ENCODE data around the gene COA7. TPM values are rescaled to one million over a fixed set of nuclear protein-coding genes. Genes with fewer than 3 reads are reported as not detected.

COA7 gene
- total and polyA plus RNA-seq, 10 of the 15 experiments (the other 5 are each of a cell fraction or from before 2014, with no cell fraction given): 7.5 to 20.2 (median 15.4) TPM

DNA sequence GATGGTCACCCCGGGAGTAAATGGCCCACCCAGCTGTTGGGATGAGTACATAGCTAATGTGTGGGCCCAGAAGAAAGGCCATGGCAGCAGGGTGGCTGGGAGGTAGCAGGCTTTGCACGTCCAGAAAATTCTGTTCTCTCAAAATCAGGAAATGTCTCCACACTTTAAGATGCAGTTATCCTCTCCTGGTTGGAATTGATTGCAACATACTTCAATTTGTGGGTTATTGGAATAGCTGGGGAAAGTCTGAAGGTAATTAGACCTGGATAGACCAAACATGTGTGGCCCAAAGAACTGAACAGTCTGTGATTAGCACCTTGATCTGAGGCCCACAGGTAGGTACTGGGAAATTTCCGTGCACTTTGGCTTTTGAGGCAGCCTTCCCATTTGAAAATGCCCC is 30.2 kb downstream of the COA7 start:
- no peak overlapping the region for H2AFZ ChIP-seq (ENCODE audit: control insufficient read depth, low read depth, low read length)
- intact Hi-C loops (cut with micrococcal nuclease; ENCODE audit: unreplicated experiment): no loop called here
- no peak overlapping the region for H3K4me2 ChIP-seq (ENCODE audit: control insufficient read depth, insufficient read depth)
- H3K4me1 ChIP-seq (ENCODE audit: control insufficient read depth, insufficient read depth, low read length): no peaks in the 10 kb centered on the region
- H3K27ac ChIP-seq (ENCODE audit: control insufficient read depth, insufficient read depth): no peak overlapping the region
- 31% methylated on average over 3 of the region's 3 CpGs for WGBS (ENCODE audit: insufficient coverage, insufficient replicate concordance, low lambda C conversion rate, missing lambda C conversion rate)
- TF ChIP-seq KDM1A (IDR thresholded peaks at IDR 0.05; ENCODE audit: borderline replicate concordance) (no peak), ZBED1 (IDR thresholded peaks at IDR 0.05; ENCODE audit: borderline replicate concordance) (no peak), FOXM1 (IDR thresholded peaks at IDR 0.05; ENCODE audit: low read depth, low read length) (no peak), ATF3 (IDR thresholded peaks at IDR 0.05; ENCODE audit: borderline replicate concordance, extremely low read depth, low read depth, low read length) (no peak), NKRF (conservative IDR thresholded peaks at IDR 0.05) (no peak), ZNF384 (IDR thresholded peaks at IDR 0.05; ENCODE audit: borderline replicate concordance, low read depth, low read length) (no peak), TAF1 (IDR thresholded peaks at IDR 0.05; ENCODE audit: borderline replicate concordance, low read depth, low read length) (no peak)
- TF ChIP-seq, protein P1, sequence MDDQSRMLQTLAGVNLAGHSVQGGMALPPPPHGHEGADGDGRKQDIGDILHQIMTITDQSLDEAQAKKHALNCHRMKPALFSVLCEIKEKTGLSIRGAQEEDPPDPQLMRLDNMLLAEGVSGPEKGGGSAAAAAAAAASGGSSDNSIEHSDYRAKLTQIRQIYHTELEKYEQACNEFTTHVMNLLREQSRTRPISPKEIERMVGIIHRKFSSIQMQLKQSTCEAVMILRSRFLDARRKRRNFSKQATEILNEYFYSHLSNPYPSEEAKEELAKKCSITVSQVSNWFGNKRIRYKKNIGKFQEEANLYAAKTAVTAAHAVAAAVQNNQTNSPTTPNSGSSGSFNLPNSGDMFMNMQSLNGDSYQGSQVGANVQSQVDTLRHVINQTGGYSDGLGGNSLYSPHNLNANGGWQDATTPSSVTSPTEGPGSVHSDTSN (IDR thresholded peaks at IDR 0.05; ENCODE audit: insufficient replicate concordance, low read depth, low read length): no peak
- TF ChIP-seq, protein P2, sequence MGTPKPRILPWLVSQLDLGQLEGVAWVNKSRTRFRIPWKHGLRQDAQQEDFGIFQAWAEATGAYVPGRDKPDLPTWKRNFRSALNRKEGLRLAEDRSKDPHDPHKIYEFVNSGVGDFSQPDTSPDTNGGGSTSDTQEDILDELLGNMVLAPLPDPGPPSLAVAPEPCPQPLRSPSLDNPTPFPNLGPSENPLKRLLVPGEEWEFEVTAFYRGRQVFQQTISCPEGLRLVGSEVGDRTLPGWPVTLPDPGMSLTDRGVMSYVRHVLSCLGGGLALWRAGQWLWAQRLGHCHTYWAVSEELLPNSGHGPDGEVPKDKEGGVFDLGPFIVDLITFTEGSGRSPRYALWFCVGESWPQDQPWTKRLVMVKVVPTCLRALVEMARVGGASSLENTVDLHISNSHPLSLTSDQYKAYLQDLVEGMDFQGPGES (IDR thresholded peaks at IDR 0.05): no peak
- no peak for ATAC-seq
- no peaks in the 10 kb centered on the region for H3K9me3 ChIP-seq (replicated peaks; ENCODE audit: control insufficient read depth, insufficient read depth, low read length)
- CTCF ChIA-PET: interaction anchor here (1.4 to 1.9 kb wide), 5 partner anchors 8 to 56 kb away, joined by 3 to 6 read pairs (median 4); no protein-coding TSS in a partner anchor
- DNase-seq (ENCODE audit: low read depth, low spot score): no peak
- H3K79me2 ChIP-seq (ENCODE audit: control insufficient read depth, insufficient read depth, low read length): no peaks in the 10 kb centered on the region
- H3K27me3 ChIP-seq (replicated peaks in 1 of 2; ENCODE audit: control insufficient read depth in 2 of 2, insufficient read depth in 2 of 2, low read length in 1 of 2): no peaks in the 10 kb centered on the region
- POLR2A ChIA-PET: no interaction called here
- H4K20me1 ChIP-seq (ENCODE audit: control insufficient read depth, insufficient read depth): no peaks in the 10 kb centered on the region
- SMC1A ChIA-PET (ENCODE audit: uncharacterized antibody, unreplicated experiment): interaction anchor here (0.6 to 4.3 kb wide), 7 partner anchors 12 to 263 kb away, joined by 3 to 24 read pairs (median 3); partner anchors contain the start of genes ORC1 and PRPF38A
- in situ Hi-C loops (cut with MboI): no loop called here
- H3K9ac ChIP-seq (ENCODE audit: control insufficient read depth, insufficient read depth, low read length): no peak overlapping the region
- FAIRE-seq: no peak
- H3K4me3 ChIP-seq: no peak overlapping the region
- RAD21 ChIA-PET (ENCODE audit: unreplicated experiment): no interaction called here
- no TSS peak for BruUV-seq (replicated peaks)
- H3K36me3 ChIP-seq (ENCODE audit: control insufficient read depth in 2 of 2, insufficient read depth in 2 of 2, low read length in 1 of 2): no peaks in the 10 kb centered on the region
